ENCODE results near the gene ATRAID. TPM values are rescaled to one million over a fixed set of nuclear protein-coding genes. Genes with fewer than 3 reads are reported as not detected.

ATRAID gene
- total and polyA plus RNA-seq, 2 donors (not counting 3 experiments of a cell fraction or from before 2014, with no cell fraction given) = 84.3 to 283 TPM

DNA sequence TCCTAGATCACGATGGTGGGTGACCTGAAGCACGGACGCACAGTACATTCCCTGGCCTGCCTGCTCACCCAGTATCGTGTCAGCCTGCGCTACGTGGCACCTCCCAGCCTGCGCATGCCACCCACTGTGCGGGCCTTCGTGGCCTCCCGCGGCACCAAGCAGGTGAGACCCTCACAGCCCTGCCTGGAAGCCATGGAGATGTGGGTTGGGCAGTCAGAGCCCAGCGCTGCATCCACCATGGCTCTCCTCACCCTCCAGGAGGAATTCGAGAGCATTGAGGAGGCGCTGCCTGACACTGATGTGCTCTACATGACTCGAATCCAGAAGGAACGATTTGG lies 30.7 kb downstream of the ATRAID start:
- FAIRE-seq (no peak), DNase-seq (ENCODE audit: low read depth, low spot score) (no peak)
- dilution Hi-C loops (cut with MboI; ENCODE audit: extremely low pct_ligation_motif_present, low sequenced_read_pairs) (no loop called here), intact Hi-C loops (cut with micrococcal nuclease) (no loop called here)
- TF ChIP-seq CTCF (IDR thresholded peaks at IDR 0.05; ENCODE audit: extremely low read depth in 1 of 2, insufficient read depth in 1 of 2, low read depth in 1 of 2, low read length in 2 of 2) = no peak
- no peak for TF ChIP-seq MYC (IDR thresholded peaks at IDR 0.05; ENCODE audit: low read depth, low read length)
- no peak for TF ChIP-seq FOS (IDR thresholded peaks at IDR 0.05; ENCODE audit: borderline replicate concordance, insufficient read depth, low read length)
- TF ChIP-seq MAX (IDR thresholded peaks at IDR 0.05; ENCODE audit: insufficient read depth, insufficient read length) = no peak
- TF ChIP-seq POLR2AphosphoS5 (IDR thresholded peaks at IDR 0.05; ENCODE audit: insufficient read depth, low read depth, low read length) = no peak
- TF ChIP-seq JUN (IDR thresholded peaks at IDR 0.05; ENCODE audit: borderline replicate concordance, insufficient read depth, insufficient read length, low read depth) = no peak
- no peak for TF ChIP-seq EZH2 (IDR thresholded peaks at IDR 0.05; ENCODE audit: borderline replicate concordance, low read depth, low read length, severe bottlenecking)
- no peak for TF ChIP-seq GATA2 (IDR thresholded peaks at IDR 0.05; ENCODE audit: insufficient read depth, insufficient read length, low read depth, low read length)
- TF ChIP-seq POLR2A (IDR thresholded peaks at IDR 0.05; ENCODE audit: low read depth, low read length) = no peak
- no peak overlapping the region for H3K4me3 ChIP-seq (replicated peaks in 1 of 3; ENCODE audit: insufficient read depth in 1 of 3, low read depth in 1 of 3, low read length in 3 of 3)
- H3K36me3 ChIP-seq (ENCODE audit: control insufficient read depth in 2 of 2, extremely low read depth in 1 of 2, insufficient read depth in 2 of 2, low read length in 2 of 2) = peaks cover 27 to 63% of the 10 kb centered on the region in 2 experiments
- no peak overlapping the region for H3K9ac ChIP-seq (replicated peaks; ENCODE audit: extremely low read depth, insufficient read depth, low read length)
- POLR2A ChIA-PET = no interaction called here
- no peak overlapping the region for H2AFZ ChIP-seq (ENCODE audit: low read depth, low read length)
- H3K9me1 ChIP-seq (replicated peaks; ENCODE audit: control insufficient read depth, extremely low read depth, insufficient read depth, low read length) = no peaks in the 10 kb centered on the region
- H3K27ac ChIP-seq (ENCODE audit: insufficient read depth, low read depth, low read length) = no peak overlapping the region
- no peaks in the 10 kb centered on the region for H3K9me3 ChIP-seq (replicated peaks; ENCODE audit: control insufficient read depth, insufficient read depth, low read length)
- no peaks in the 10 kb centered on the region for H4K20me1 ChIP-seq (replicated peaks; ENCODE audit: control insufficient read depth, extremely low read depth, insufficient read depth, low read length)
- BruUV-seq (replicated peaks) = no TSS peak
- CTCF ChIA-PET = interaction anchor here (1.0 to 2.4 kb wide), 4 partner anchors 20 to 61 kb away, joined by 3 to 17 read pairs (median 4); partner anchors contain the start of gene SLC30A3
- H3K27me3 ChIP-seq (ENCODE audit: control insufficient read depth in 2 of 2, insufficient read depth in 2 of 2, low read length in 2 of 2) = no peaks in the 10 kb centered on the region
- H3K4me2 ChIP-seq (ENCODE audit: insufficient read depth, low read length) = no peak overlapping the region
- H3K4me1 ChIP-seq (ENCODE audit: control insufficient read depth, extremely low read depth, insufficient read depth, low read length) = no peaks in the 10 kb centered on the region
- H3K79me2 ChIP-seq (ENCODE audit: control insufficient read depth, insufficient read depth, low read length) = no peaks in the 10 kb centered on the region

Measured in endothelial cell of umbilical vein (primary cell).